ENCODE data around the gene CCR5.
A peak's percentile ranks its signal among the peaks of the same experiment; 100 is the strongest.

Gene CCR5

DNA sequence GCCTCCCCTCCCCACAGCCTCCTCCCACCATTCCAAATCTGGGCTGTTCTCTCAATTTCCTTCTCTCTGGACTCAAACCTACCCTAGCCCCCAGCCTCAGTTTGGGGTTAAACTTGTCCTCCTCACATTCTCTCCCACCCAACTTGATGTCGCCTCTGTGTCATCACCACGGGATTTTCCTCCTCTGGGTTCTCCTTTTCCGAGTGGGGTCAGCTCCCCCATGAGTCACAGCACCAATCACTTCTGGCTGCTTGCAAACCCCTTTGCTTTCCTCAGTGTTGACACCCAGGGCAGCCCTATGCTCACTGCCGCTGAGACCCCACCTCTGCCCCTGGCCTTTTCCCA is 35.7 kb downstream of the CCR5 start (continued):
- TF ChIP-seq, protein P1, sequence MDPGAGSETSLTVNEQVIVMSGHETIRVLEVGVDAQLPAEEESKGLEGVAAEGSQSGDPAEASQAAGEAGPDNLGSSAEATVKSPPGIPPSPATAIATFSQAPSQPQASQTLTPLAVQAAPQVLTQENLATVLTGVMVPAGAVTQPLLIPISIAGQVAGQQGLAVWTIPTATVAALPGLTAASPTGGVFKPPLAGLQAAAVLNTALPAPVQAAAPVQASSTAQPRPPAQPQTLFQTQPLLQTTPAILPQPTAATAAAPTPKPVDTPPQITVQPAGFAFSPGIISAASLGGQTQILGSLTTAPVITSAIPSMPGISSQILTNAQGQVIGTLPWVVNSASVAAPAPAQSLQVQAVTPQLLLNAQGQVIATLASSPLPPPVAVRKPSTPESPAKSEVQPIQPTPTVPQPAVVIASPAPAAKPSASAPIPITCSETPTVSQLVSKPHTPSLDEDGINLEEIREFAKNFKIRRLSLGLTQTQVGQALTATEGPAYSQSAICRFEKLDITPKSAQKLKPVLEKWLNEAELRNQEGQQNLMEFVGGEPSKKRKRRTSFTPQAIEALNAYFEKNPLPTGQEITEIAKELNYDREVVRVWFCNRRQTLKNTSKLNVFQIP (CRISPR knock-in tag; IDR thresholded peaks at IDR 0.05; ENCODE audit: borderline replicate concordance, low read depth), result no peak

DNA sequence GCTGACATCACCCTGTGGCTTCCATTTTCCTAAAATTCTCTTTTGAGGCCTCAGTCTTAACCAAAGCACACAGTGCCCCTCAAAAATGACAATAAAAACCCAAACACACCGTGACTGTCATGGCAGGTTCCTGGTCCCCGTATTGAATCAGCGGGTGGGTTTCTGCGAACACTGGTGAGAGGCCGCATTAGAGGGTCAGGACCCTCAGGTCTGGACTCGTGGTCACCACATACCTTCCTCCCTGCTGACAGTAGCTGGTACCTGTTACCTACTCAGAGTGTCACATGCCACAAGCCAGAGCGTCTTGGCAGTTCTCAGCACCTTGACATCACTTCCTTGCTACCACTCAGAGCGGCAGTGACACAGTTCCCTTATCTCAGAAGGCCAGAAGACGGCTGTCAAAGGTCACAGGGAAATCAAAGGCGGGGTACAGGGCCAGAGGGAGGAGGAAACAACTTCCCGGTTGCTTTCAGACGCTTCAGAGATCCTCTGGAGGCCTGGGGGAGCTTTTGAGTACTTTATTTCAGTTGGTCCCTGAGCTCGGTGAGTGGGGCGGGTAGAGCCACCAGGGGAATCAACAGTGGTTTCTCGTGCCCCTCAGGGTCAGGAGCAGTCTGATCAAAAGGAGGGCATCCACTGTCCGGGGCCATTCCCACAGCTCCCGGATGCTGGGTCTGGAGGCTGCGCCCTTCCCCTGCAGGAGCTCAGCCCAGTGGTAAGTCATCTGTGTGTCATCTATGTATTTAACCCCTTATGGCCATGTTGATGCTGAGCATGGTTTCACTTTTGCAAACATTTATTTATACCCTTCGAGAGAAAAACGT is 36.3 kb downstream of the CCR5 start, which contains the start of the genes CCR5AS and CCRL2:
TSS of gene CCR5AS (minus strand) at position 279 of the 824 bp plus-strand sequence.
TSS of gene CCRL2 (plus strand) at position 472 of the 824 bp plus-strand sequence. CDS start 821 bp downstream, outside the sequence.
- peak; percentile 56 for ATAC-seq
- TF ChIP-seq, protein P2, sequence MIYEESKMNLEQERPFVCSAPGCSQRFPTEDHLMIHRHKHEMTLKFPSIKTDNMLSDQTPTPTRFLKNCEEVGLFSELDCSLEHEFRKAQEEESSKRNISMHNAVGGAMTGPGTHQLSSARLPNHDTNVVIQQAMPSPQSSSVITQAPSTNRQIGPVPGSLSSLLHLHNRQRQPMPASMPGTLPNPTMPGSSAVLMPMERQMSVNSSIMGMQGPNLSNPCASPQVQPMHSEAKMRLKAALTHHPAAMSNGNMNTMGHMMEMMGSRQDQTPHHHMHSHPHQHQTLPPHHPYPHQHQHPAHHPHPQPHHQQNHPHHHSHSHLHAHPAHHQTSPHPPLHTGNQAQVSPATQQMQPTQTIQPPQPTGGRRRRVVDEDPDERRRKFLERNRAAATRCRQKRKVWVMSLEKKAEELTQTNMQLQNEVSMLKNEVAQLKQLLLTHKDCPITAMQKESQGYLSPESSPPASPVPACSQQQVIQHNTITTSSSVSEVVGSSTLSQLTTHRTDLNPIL (CRISPR knock-in tag; IDR thresholded peaks at IDR 0.05; ENCODE audit: low read depth), result no peak
- TF ChIP-seq SNAI2 (CRISPR knock-in tag; IDR thresholded peaks at IDR 0.05), result no peak
- TF ChIP-seq, protein P3, sequence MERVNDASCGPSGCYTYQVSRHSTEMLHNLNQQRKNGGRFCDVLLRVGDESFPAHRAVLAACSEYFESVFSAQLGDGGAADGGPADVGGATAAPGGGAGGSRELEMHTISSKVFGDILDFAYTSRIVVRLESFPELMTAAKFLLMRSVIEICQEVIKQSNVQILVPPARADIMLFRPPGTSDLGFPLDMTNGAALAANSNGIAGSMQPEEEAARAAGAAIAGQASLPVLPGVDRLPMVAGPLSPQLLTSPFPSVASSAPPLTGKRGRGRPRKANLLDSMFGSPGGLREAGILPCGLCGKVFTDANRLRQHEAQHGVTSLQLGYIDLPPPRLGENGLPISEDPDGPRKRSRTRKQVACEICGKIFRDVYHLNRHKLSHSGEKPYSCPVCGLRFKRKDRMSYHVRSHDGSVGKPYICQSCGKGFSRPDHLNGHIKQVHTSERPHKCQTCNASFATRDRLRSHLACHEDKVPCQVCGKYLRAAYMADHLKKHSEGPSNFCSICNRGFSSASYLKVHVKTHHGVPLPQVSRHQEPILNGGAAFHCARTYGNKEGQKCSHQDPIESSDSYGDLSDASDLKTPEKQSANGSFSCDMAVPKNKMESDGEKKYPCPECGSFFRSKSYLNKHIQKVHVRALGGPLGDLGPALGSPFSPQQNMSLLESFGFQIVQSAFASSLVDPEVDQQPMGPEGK (CRISPR knock-in tag; IDR thresholded peaks at IDR 0.05; ENCODE audit: borderline replicate concordance), result no peak

DNA sequence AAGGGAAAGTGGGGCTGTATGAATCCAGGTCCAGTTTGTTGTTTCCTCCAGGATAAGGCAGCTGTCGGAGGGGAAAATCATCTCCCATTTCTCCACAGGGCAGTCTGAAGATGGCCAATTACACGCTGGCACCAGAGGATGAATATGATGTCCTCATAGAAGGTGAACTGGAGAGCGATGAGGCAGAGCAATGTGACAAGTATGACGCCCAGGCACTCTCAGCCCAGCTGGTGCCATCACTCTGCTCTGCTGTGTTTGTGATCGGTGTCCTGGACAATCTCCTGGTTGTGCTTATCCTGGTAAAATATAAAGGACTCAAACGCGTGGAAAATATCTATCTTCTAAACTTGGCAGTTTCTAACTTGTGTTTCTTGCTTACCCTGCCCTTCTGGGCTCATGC is 37.2 kb downstream of the CCR5 start:
- ATAC-seq, result no peak
- TF ChIP-seq ZNF70 (CRISPR knock-in tag; IDR thresholded peaks at IDR 0.05) (no peak), OSR1 (CRISPR knock-in tag; IDR thresholded peaks at IDR 0.05) (no peak), GLIS3 (CRISPR knock-in tag; IDR thresholded peaks at IDR 0.05) (no peak), BACH2 (CRISPR knock-in tag; IDR thresholded peaks at IDR 0.05; ENCODE audit: borderline replicate concordance) (no peak), ARNTL (CRISPR knock-in tag; IDR thresholded peaks at IDR 0.05; ENCODE audit: borderline replicate concordance, low read depth) (no peak), TOX (CRISPR knock-in tag; IDR thresholded peaks at IDR 0.05; ENCODE audit: borderline replicate concordance) (no peak), ISL1 (CRISPR knock-in tag; IDR thresholded peaks at IDR 0.05) (no peak), ZNF565 (CRISPR knock-in tag; conservative IDR thresholded peaks at IDR 0.05; ENCODE audit: low read depth) (no peak), ESRRG (CRISPR knock-in tag; IDR thresholded peaks at IDR 0.05) (no peak)
- TF ChIP-seq, protein P1 (CRISPR knock-in tag; IDR thresholded peaks at IDR 0.05; ENCODE audit: borderline replicate concordance, low read depth), result no peak

DNA sequence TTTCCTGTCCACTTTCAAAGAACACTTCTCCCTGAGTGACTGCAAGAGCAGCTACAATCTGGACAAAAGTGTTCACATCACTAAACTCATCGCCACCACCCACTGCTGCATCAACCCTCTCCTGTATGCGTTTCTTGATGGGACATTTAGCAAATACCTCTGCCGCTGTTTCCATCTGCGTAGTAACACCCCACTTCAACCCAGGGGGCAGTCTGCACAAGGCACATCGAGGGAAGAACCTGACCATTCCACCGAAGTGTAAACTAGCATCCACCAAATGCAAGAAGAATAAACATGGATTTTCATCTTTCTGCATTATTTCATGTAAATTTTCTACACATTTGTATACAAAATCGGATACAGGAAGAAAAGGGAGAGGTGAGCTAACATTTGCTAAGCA is 38.1 kb downstream of the CCR5 start:
- ATAC-seq, result no peak
- TF ChIP-seq ESRRG (CRISPR knock-in tag; IDR thresholded peaks at IDR 0.05), result no peak
- TF ChIP-seq, protein P3 (CRISPR knock-in tag; IDR thresholded peaks at IDR 0.05; ENCODE audit: borderline replicate concordance), result no peak
- TF ChIP-seq, protein P1 (CRISPR knock-in tag; IDR thresholded peaks at IDR 0.05; ENCODE audit: borderline replicate concordance, low read depth), result no peak
- no peak for TF ChIP-seq CSDC2 (CRISPR knock-in tag; IDR thresholded peaks at IDR 0.05)
- no peak for TF ChIP-seq ZNF565 (CRISPR knock-in tag; conservative IDR thresholded peaks at IDR 0.05; ENCODE audit: low read depth)
- no peak for TF ChIP-seq ISL1 (CRISPR knock-in tag; IDR thresholded peaks at IDR 0.05)
- no peak for TF ChIP-seq PPARA (CRISPR knock-in tag; IDR thresholded peaks at IDR 0.05; ENCODE audit: borderline replicate concordance)
- TF ChIP-seq ZNF8 (CRISPR knock-in tag; IDR thresholded peaks at IDR 0.05), result no peak
- no peak for TF ChIP-seq TCF4 (CRISPR knock-in tag; IDR thresholded peaks at IDR 0.05; ENCODE audit: borderline replicate concordance)
- TF ChIP-seq, protein P4, sequence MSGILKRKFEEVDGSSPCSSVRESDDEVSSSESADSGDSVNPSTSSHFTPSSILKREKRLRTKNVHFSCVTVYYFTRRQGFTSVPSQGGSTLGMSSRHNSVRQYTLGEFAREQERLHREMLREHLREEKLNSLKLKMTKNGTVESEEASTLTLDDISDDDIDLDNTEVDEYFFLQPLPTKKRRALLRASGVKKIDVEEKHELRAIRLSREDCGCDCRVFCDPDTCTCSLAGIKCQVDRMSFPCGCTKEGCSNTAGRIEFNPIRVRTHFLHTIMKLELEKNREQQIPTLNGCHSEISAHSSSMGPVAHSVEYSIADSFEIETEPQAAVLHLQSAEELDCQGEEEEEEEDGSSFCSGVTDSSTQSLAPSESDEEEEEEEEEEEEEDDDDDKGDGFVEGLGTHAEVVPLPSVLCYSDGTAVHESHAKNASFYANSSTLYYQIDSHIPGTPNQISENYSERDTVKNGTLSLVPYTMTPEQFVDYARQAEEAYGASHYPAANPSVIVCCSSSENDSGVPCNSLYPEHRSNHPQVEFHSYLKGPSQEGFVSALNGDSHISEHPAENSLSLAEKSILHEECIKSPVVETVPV (CRISPR knock-in tag; IDR thresholded peaks at IDR 0.05), result no peak
- TF ChIP-seq, protein P5, sequence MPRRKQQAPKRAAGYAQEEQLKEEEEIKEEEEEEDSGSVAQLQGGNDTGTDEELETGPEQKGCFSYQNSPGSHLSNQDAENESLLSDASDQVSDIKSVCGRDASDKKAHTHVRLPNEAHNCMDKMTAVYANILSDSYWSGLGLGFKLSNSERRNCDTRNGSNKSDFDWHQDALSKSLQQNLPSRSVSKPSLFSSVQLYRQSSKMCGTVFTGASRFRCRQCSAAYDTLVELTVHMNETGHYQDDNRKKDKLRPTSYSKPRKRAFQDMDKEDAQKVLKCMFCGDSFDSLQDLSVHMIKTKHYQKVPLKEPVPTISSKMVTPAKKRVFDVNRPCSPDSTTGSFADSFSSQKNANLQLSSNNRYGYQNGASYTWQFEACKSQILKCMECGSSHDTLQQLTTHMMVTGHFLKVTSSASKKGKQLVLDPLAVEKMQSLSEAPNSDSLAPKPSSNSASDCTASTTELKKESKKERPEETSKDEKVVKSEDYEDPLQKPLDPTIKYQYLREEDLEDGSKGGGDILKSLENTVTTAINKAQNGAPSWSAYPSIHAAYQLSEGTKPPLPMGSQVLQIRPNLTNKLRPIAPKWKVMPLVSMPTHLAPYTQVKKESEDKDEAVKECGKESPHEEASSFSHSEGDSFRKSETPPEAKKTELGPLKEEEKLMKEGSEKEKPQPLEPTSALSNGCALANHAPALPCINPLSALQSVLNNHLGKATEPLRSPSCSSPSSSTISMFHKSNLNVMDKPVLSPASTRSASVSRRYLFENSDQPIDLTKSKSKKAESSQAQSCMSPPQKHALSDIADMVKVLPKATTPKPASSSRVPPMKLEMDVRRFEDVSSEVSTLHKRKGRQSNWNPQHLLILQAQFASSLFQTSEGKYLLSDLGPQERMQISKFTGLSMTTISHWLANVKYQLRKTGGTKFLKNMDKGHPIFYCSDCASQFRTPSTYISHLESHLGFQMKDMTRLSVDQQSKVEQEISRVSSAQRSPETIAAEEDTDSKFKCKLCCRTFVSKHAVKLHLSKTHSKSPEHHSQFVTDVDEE (CRISPR knock-in tag; IDR thresholded peaks at IDR 0.05), result no peak
- TF ChIP-seq ZFP30 (CRISPR knock-in tag; IDR thresholded peaks at IDR 0.05), result no peak

All from SK-N-SH treated with all-trans-retinoic acid at 6 μM for 48 hours (cell line).